Stimulated activated CD4-positive, alpha-beta T cell treated with anti-CD3 and anti-CD28 coated beads, Interleukin-15, amount 100 ng/mL, for 1 hour (primary cell): Measurements from ENCODE around the gene DUSP6.

Experiments used
- DNase-seq, 2 donors: peaks; one replicate each; pipeline ENCODE4 v3.0.0-alpha.2; 2020; ENCODE audit warnings: low read depth in 1 of 2, low spot score in 1 of 2

Gene DUSP6, protein sequence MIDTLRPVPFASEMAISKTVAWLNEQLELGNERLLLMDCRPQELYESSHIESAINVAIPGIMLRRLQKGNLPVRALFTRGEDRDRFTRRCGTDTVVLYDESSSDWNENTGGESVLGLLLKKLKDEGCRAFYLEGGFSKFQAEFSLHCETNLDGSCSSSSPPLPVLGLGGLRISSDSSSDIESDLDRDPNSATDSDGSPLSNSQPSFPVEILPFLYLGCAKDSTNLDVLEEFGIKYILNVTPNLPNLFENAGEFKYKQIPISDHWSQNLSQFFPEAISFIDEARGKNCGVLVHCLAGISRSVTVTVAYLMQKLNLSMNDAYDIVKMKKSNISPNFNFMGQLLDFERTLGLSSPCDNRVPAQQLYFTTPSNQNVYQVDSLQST

DNA sequence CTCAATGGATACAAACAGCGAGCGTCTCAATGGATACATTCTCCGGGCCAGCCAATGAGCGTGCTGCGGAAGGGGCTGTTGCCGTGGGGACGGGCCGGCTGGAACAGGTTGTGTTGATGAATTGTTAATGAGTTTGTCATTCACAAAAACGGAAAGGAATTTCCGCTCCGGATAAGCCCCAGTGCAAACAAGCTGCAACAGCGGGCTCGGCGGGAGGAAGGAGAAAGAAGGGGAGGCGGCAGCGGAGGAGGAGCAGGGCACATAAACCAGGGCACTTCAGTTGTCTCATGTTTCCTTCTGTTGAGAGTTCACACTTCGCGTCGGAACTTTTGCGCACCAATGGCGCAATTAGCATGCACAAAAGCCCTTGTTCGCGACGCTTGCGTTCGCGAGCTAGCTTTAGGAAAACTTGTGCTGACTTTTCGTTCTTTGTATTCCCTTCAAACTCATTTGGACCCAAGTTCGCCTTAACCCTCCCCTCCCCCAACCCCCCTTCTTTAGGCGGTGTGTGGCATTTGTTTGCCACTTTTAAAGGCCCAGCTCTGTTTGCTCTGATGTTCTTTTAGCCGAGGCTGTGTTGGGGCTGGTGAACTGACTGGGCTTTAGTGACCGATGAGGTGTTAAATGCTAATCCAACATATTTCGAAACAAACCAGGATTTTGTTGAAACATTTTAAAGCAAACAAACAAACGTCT lies at the start of gene DUSP6:
TSS of gene DUSP6 (minus strand) at position 10 of the 696 bp plus-strand sequence. CDS start 462 bp downstream, outside the sequence.
- peak; percentile 58 to 76 for DNase-seq

- DNase-seq = no peak
Measured at GRCh38 chr12:89401433-89402058, 49.2 kb upstream of the DUSP6 start.

GRCh38 chr12:89400415-89400814 lies 48.1 kb upstream of the DUSP6 start:
- DNase-seq = no peak

- no peak for DNase-seq
Measured at GRCh38 chr12:89395712-89396111, 43.4 kb upstream of the DUSP6 start.

- no peak for DNase-seq
Measured at GRCh38 chr12:89393551-89394121, 41.3 kb upstream of the DUSP6 start.

DNA sequence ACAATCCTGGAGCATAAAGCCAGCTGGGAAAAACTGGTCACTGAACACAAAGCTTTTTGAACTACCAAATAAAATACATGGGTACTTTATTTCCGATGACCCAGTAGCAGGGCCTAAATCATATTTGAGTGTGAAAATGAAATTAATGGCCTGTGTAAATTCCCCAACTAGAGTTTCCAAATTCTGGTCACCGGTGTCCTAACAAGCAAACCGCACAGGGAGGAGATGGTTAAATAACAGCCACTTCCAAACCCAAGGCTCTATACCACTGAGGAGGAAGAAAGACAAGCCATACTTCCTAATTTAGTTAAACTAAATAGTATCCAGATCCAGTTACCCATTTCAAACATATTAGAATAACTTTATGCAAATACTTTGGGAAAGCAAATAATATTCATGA lies 40.1 kb upstream of the DUSP6 start:
- no peak for DNase-seq

GRCh38 chr12:89391726-89392336 lies 39.5 kb upstream of the DUSP6 start:
- DNase-seq = no peak

- no peak for DNase-seq
Measured at GRCh38 chr12:89390802-89391673, 38.7 kb upstream of the DUSP6 start.

- DNase-seq = no peak
Measured at GRCh38 chr12:89389755-89390661, 37.7 kb upstream of the DUSP6 start.

- no peak for DNase-seq
Measured at GRCh38 chr12:89386138-89386537, 33.8 kb upstream of the DUSP6 start.

DNA sequence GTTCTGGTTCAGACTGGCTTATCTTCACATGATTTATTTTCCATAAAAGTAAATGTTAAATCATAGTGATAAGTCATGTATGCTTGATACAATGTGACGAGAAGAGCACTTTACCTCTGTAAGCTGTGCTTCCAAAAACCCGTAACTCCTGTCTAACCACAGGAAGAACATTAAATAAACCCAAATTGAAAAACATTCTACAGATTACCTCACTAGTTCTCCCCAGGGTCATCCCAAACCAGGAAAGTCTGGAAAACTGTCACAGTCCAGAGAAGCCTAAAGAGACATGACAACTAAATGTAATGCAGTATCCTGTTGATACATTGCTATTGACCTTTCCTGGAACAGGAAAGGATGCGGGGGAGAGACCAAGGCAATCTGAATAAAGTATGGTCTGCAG lies 32.5 kb upstream of the DUSP6 start:
- no peak for DNase-seq

- DNase-seq = no peak
Measured at GRCh38 chr12:89384050-89384758, 31.9 kb upstream of the DUSP6 start.

- no peak for DNase-seq
Measured at GRCh38 chr12:89383235-89384049, 31.1 kb upstream of the DUSP6 start.

DNA sequence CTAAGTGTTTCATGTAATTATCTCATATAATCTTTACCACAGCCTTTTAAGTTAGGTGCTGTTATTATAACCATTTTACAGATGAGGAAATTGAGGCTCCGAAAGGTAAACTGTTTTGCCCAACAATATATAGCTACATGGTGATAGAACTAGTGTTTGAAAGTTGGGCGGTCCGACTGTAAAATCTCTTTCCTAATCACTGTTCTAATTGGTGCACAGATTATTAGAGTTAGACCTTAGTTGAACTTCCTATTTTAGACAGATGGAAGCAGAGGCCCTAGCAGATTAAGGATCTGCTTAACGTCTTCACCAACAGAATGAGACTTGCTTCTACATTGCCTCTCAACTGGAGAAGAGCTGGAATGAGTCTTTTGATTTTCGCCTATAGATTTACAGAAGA lies 30.0 kb upstream of the DUSP6 start:
- no peak for DNase-seq

DNA sequence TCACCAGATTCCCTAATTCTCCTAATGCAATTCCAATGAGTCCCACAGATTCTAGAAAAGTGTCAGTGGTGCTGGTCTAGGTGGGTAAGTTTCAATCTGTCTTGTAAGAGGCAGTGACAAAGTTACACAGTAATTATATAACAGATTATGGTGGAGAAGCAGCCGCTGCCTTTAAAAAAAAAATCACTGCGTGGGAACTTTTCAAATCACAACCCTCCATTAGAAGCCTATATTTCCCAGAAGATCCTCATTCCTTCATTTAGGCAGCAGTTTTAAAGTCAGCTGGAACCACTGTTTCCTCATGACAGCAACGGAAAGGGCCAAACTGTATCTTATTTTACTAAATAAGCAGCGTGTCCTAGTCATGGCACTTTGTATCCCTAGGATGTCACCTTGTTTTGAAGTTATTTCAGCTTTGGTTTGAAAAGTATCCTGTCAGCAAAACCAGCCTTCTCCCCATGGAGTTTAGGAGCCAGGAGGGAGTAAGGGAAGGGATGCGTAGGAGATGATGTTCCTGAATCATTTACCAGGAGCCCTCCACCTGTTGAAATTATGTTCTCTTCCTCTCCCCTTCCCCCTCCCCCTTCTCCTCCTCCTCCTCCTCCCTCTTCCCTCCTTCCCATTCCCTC lies 27.7 kb upstream of the DUSP6 start:
- no peak for DNase-seq

DNA sequence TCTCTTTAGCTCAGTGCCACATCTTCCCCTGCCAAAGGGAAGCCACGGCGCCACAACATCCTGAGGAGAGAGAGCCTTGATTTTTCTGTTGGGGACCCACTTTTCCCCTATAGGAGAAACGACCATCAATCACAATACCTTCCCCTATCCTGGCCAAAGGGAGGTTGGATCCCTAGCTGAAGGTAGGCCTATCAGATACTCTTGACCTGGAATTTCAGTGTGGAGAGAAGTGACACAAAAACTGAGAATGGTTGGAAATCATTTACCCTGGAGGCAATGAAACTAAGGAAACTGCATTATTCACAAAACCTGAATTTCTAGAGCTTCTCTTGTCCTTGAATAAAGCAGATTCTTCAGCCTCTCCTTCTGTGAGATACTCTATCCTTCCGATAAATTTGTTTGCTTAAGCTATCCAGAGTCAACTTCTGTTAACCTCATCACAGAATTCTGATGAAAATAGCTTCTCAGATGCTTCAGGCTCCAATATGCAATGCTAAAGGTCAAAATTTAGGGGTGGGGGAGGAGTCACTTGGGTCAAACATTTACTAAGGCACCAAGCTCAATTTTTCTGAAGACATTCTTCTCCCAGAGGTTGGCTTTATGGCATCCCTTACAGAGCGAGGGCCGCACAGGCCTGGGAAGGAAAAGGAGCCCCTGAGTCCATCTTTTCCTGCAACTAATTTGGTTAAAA lies 27.0 kb upstream of the DUSP6 start:
- DNase-seq = no peak

- DNase-seq = no peak
Measured at GRCh38 chr12:89376844-89377243, 24.5 kb upstream of the DUSP6 start.
